WTC11 (cell line): ENCODE measurements around the gene RSPH4A.

ENCODE experiments used
- CREM ChIP-seq: sonication (generic); formaldehyde crosslinking; IDR thresholded peaks from 2 replicates; pipeline ENCODE4 v1.8.1; 2022; ENCODE audit warnings: mild to moderate bottlenecking, missing genetic modification reagents, moderate library complexity
- TF ChIP-seq, protein P1 (sequence below): fragments of 200-600 bp; IDR thresholded peaks from 2 replicates; pipeline ENCODE4 v1.8.0; 2022; ENCODE audit warnings: antibody characterized with exemption
- TF ChIP-seq, protein P2 (sequence below): sonication (generic); formaldehyde crosslinking; IDR thresholded peaks from 2 replicates; pipeline ENCODE4 v1.8.1; 2023; ENCODE audit warnings: mild to moderate bottlenecking, missing genetic modification reagents, moderate library complexity
- TF ChIP-seq, protein P3 (sequence below): sonication (generic); formaldehyde crosslinking; IDR thresholded peaks from 2 replicates; pipeline ENCODE4 v1.8.1; 2022; ENCODE audit warnings: low read depth, missing genetic modification reagents, borderline replicate concordance

DNA sequence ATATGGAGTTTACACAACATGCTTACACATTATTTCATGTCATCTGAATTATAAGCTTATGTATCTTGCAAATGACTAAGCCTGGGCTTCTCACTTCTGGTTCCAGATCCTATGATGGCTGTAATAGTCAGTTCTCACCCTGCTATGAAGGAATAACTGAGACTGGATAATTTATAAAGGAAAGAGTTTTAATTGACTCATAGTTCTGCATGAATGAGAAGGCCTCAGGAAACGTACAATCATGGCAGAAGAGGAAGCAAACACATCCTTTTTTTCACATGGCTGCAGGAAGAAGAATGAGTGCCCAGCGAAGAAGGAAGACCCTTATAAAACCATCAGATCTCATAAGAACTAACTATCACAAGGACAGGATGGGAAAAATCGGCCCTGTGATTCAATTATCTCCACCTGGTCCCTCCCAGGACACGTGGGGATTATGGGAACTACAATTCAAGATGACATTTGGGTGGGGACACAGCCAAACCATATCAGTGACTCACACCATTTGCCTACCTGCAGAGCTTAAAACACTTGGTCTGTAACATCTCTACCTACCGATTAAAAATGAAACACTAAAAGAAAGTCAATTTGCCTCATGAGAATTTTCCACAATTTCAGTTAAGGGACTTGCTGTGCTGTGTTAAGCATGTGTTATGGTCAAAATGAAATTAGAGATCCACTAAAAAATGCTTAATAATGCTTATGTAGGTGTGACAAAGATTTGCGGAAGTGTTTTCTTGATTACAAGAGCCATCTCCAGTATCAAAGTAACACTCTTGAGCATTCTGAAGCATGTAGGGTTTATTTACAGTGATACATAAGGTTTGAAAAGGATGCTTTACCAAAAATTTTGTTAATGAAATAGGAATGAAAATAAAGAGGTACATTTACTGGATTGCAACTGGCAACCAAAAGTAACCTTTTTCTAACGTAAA is 47.2 kb upstream of the RSPH4A start:
- TF ChIP-seq, protein P1, sequence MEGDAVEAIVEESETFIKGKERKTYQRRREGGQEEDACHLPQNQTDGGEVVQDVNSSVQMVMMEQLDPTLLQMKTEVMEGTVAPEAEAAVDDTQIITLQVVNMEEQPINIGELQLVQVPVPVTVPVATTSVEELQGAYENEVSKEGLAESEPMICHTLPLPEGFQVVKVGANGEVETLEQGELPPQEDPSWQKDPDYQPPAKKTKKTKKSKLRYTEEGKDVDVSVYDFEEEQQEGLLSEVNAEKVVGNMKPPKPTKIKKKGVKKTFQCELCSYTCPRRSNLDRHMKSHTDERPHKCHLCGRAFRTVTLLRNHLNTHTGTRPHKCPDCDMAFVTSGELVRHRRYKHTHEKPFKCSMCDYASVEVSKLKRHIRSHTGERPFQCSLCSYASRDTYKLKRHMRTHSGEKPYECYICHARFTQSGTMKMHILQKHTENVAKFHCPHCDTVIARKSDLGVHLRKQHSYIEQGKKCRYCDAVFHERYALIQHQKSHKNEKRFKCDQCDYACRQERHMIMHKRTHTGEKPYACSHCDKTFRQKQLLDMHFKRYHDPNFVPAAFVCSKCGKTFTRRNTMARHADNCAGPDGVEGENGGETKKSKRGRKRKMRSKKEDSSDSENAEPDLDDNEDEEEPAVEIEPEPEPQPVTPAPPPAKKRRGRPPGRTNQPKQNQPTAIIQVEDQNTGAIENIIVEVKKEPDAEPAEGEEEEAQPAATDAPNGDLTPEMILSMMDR, result no peak
- no peak for TF ChIP-seq CREM (CRISPR knock-in tag)
- TF ChIP-seq, protein P2, sequence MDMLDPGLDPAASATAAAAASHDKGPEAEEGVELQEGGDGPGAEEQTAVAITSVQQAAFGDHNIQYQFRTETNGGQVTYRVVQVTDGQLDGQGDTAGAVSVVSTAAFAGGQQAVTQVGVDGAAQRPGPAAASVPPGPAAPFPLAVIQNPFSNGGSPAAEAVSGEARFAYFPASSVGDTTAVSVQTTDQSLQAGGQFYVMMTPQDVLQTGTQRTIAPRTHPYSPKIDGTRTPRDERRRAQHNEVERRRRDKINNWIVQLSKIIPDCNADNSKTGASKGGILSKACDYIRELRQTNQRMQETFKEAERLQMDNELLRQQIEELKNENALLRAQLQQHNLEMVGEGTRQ (CRISPR knock-in tag), result no peak
- TF ChIP-seq, protein P3, sequence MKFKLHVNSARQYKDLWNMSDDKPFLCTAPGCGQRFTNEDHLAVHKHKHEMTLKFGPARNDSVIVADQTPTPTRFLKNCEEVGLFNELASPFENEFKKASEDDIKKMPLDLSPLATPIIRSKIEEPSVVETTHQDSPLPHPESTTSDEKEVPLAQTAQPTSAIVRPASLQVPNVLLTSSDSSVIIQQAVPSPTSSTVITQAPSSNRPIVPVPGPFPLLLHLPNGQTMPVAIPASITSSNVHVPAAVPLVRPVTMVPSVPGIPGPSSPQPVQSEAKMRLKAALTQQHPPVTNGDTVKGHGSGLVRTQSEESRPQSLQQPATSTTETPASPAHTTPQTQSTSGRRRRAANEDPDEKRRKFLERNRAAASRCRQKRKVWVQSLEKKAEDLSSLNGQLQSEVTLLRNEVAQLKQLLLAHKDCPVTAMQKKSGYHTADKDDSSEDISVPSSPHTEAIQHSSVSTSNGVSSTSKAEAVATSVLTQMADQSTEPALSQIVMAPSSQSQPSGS, result no peak
